ENCODE results near the gene AKAP13.

The AKAP13 gene

GRCh38 chr15:85757073-85757938, 376.9 kb downstream of the AKAP13 start:
- no peak overlapping the region for H3K4me3 ChIP-seq (ENCODE audit: low read length)
- no peak for TF ChIP-seq CTCF (conservative IDR thresholded peaks at IDR 0.05; ENCODE audit: low read length)
- no peak for DNase-seq (ENCODE audit: low read depth)

GRCh38 chr15:85757939-85758654, 377.7 kb downstream of the AKAP13 start:
- no peak for TF ChIP-seq CTCF (conservative IDR thresholded peaks at IDR 0.05; ENCODE audit: low read length)
- no peak for DNase-seq (ENCODE audit: low read depth)
- no peak overlapping the region for H3K4me3 ChIP-seq (ENCODE audit: low read length)

- H3K4me3 ChIP-seq (ENCODE audit: low read length): no peak overlapping the region
- no peak for TF ChIP-seq CTCF (conservative IDR thresholded peaks at IDR 0.05; ENCODE audit: low read length)
- no peak for DNase-seq (ENCODE audit: low read depth)
Measured at GRCh38 chr15:85758655-85758978, 378.2 kb downstream of the AKAP13 start.

- no peak for DNase-seq (ENCODE audit: low read depth)
- no peak overlapping the region for H3K4me3 ChIP-seq (ENCODE audit: low read length)
- no peak for TF ChIP-seq CTCF (conservative IDR thresholded peaks at IDR 0.05; ENCODE audit: low read length)
Measured at GRCh38 chr15:85759376-85759775, 379.0 kb downstream of the AKAP13 start.

- no peak for DNase-seq (ENCODE audit: low read depth)
- TF ChIP-seq CTCF (conservative IDR thresholded peaks at IDR 0.05; ENCODE audit: low read length): no peak
Measured at GRCh38 chr15:85760049-85760448, 379.6 kb downstream of the AKAP13 start.

GRCh38 chr15:85760531-85761371, 380.3 kb downstream of the AKAP13 start:
- no peak for DNase-seq (ENCODE audit: low read depth)
- no peak overlapping the region for H3K4me3 ChIP-seq (ENCODE audit: low read length)
- TF ChIP-seq CTCF (conservative IDR thresholded peaks at IDR 0.05; ENCODE audit: low read length): no peak

More at GRCh38 chr15:85760049-85760448, 379.6 kb downstream of the AKAP13 start:
- no peak overlapping the region for H3K4me3 ChIP-seq (ENCODE audit: low read length)

All from AG10803 (cell line).